K562 (cell line): ENCODE measurements around the gene LRRTM4. TPM values are rescaled to one million over a fixed set of nuclear protein-coding genes. Genes with fewer than 3 reads are reported as not detected.

Source experiments
- ATAC-seq: fragments of 200-7000 bp; cut with Tn5 transposase; 3 replicates; pipeline ENCODE4 v1.9.1; 2020; ENCODE audit warnings: moderate library complexity
- BruUV-seq: library from RNA; stranded (reverse); fragments of 400-500 nt; replicated peaks from 2 replicates; lab custom pipeline; 2021; lab: Mats Ljungman, UMichigan
- CTCF ChIA-PET: fragments of 300-600 bp; formaldehyde crosslinking; extraction: SDS; loops from one replicate; lab custom pipeline; 2021; ENCODE audit warnings: low intra/inter-chr PET ratio; lab: Yijun Ruan, JAX
- POLR2A ChIA-PET: fragments of 300-600, 350-650 bp; sonication (Branson Sonifier 250); formaldehyde crosslinking; extraction: SDS; loops from one replicate; lab custom pipeline; 2021; ENCODE audit warnings: antibody characterized with exemption, inconsistent platforms; lab: Yijun Ruan, JAX
- DNase-seq, 4 experiments: peaks; one replicate each; pipeline versions ENCODE4 v3.0.0 to v3.0.0-alpha.2; 2011 to 2018; ENCODE audit warnings: low spot score in 3 of 4, mixed read lengths in 3 of 4; ENCODE audit errors: extremely low read depth in 1 of 4
- FAIRE-seq: peaks from 2 replicates; lab custom pipeline; 2011; peaks lifted over from hg19 to GRCh38; lab: Jason Lieb, UNC
- H2AFZ ChIP-seq: 2 replicates; pipeline ENCODE4 v1.6.0; 2011; ENCODE audit warnings: low read depth, low read length, control low read depth, inconsistent platforms
- H3K27ac ChIP-seq: fragments of 200-600 bp; 3 replicates; pipeline ENCODE4 v1.8.0; 2011; ENCODE audit warnings: low read depth, mild to moderate bottlenecking, control low read depth, inconsistent platforms, low read length, moderate library complexity, mixed read lengths; ENCODE audit errors: extremely low read depth
- H3K27me3 ChIP-seq, 2 experiments: fragments of 300-600 bp in 1 of 2; 2 replicates in 1 of 2; 3 replicates in 1 of 2; pipeline versions ENCODE4 v1.6.0 to v1.8.0; 2011; ENCODE audit warnings: inconsistent platforms in 2 of 2, low read length in 2 of 2, mild to moderate bottlenecking in 1 of 2, mixed read lengths in 1 of 2, moderate library complexity in 1 of 2; ENCODE audit not compliant: control insufficient read depth in 2 of 2, insufficient read depth in 2 of 2
- H3K36me3 ChIP-seq: fragments of 300-600 bp; 3 replicates; pipeline ENCODE4 v1.8.0; 2011; ENCODE audit warnings: mild to moderate bottlenecking, low read length, inconsistent platforms; ENCODE audit not compliant: control insufficient read depth, insufficient read depth
- H3K4me1 ChIP-seq, 2 experiments: fragments of 200-600 bp in 1 of 2; replicated peaks in 1 of 2; 2 replicates in 1 of 2; 3 replicates in 1 of 2; pipeline versions ENCODE4 v1.5.1 to v1.8.0; 2011; ENCODE audit warnings: inconsistent platforms in 2 of 2, low read length in 2 of 2, mild to moderate bottlenecking in 1 of 2, mixed read lengths in 1 of 2, moderate library complexity in 1 of 2; ENCODE audit not compliant: control insufficient read depth in 2 of 2, insufficient read depth in 2 of 2
- H3K4me2 ChIP-seq: 2 replicates; pipeline ENCODE4 v1.6.1; 2011; ENCODE audit warnings: low read length, control low read depth, inconsistent platforms, mixed read lengths; ENCODE audit not compliant: insufficient read depth
- H3K4me3 ChIP-seq: fragments of 200-600 bp; sonication (generic), shearing (Covaris generic); 2 replicates; pipeline ENCODE4 v1.5.1; 2016; ENCODE audit warnings: control low read depth, inconsistent platforms
- H3K79me2 ChIP-seq: fragments of 200-600 bp; 3 replicates; pipeline ENCODE4 v1.8.0; 2011; ENCODE audit warnings: low read length, inconsistent platforms; ENCODE audit not compliant: control insufficient read depth, insufficient read depth
- H3K9ac ChIP-seq, 2 experiments: 2 replicates each; pipeline versions ENCODE4 v1.6.0 to v1.6.1; 2011; ENCODE audit warnings: low read depth in 2 of 2, low read length in 2 of 2, control low read depth in 1 of 2, inconsistent platforms in 1 of 2, mild to moderate bottlenecking in 1 of 2, mixed read lengths in 1 of 2; ENCODE audit not compliant: insufficient read depth in 1 of 2
- H3K9me1 ChIP-seq: one replicate; pipeline ENCODE4 v1.6.0; 2011; ENCODE audit warnings: inconsistent platforms, mild to moderate bottlenecking, low read length, moderate library complexity; ENCODE audit not compliant: control insufficient read depth, insufficient read depth
- H3K9me3 ChIP-seq: replicated peaks from 2 replicates; pipeline ENCODE4 v1.5.1; 2011; ENCODE audit warnings: low read depth, low read length, inconsistent platforms; ENCODE audit not compliant: control insufficient read depth, insufficient read depth
- H4K20me1 ChIP-seq: replicated peaks from 2 replicates; pipeline ENCODE4 v1.6.1; 2011; ENCODE audit warnings: low read length, inconsistent platforms, mixed read lengths; ENCODE audit not compliant: control insufficient read depth, insufficient read depth
- EHMT2 ChIP-seq: fragments of 450-650 bp; IDR thresholded peaks from 2 replicates; pipeline ENCODE4 v1.6.1; 2018; ENCODE audit warnings: antibody characterized with exemption
- ELF1 ChIP-seq: fragments of 200-800 bp; sonication (Bioruptor generic); IDR thresholded peaks from 2 replicates; pipeline ENCODE4 v1.6.1; 2016; ENCODE audit warnings: missing genetic modification characterization, missing compliant biosample characterization
- FUS ChIP-seq: fragments of 200-400 bp; formaldehyde crosslinking; optimal IDR thresholded peaks from 2 replicates; pipeline ENCODE3; 2017; ENCODE audit warnings: low read depth, low read length
- ILK ChIP-seq: fragments of 450-650 bp; IDR thresholded peaks from 2 replicates; pipeline ENCODE4 v1.6.1; 2016; ENCODE audit warnings: missing genetic modification characterization, low read depth, mild to moderate bottlenecking, missing compliant biosample characterization, moderate library complexity, borderline replicate concordance
- KHSRP ChIP-seq: fragments of 450-650 bp; IDR thresholded peaks from 2 replicates; pipeline ENCODE4 v1.6.1; 2017
- NFIC ChIP-seq: fragments of 450-650 bp; IDR thresholded peaks from 2 replicates; pipeline ENCODE4 v1.6.1; 2017; ENCODE audit warnings: mild to moderate bottlenecking, inconsistent platforms
- PHF21A ChIP-seq: fragments of 450-650 bp; IDR thresholded peaks from 2 replicates; pipeline ENCODE4 v1.6.1; 2017; ENCODE audit warnings: low read depth, borderline replicate concordance
- POLR2G ChIP-seq: fragments of 200-400 bp; formaldehyde crosslinking; IDR thresholded peaks from 2 replicates; pipeline ENCODE4 v1.6.1; 2017; ENCODE audit warnings: low read depth, mild to moderate bottlenecking, antibody characterized with exemption, low read length, moderate library complexity
- RBM34 ChIP-seq: fragments of 200-400 bp; formaldehyde crosslinking; IDR thresholded peaks from 2 replicates; pipeline ENCODE4 v1.6.1; 2018; ENCODE audit warnings: low read length, borderline replicate concordance; ENCODE audit not compliant: insufficient read depth
- RCOR1 ChIP-seq, 2 experiments: IDR thresholded peaks; 2 replicates each; pipeline ENCODE4 v1.6.1; 2012; ENCODE audit warnings: low read depth in 2 of 2, low read length in 2 of 2, borderline replicate concordance in 1 of 2, improper control_type of control experiment in 1 of 2
- ZBTB7A ChIP-seq: IDR thresholded peaks from 2 replicates; pipeline ENCODE4 v1.6.1; 2011; ENCODE audit warnings: low read depth, mild to moderate bottlenecking, low read length, moderate library complexity, borderline replicate concordance; ENCODE audit not compliant: control insufficient read depth
- ZC3H8 ChIP-seq: fragments of 450-650 bp; IDR thresholded peaks from 2 replicates; pipeline ENCODE4 v1.6.1; 2017
- ZNF589 ChIP-seq: fragments of 200-800 bp; sonication (Bioruptor generic); IDR thresholded peaks from 2 replicates; pipeline ENCODE4 v1.6.1; 2016; ENCODE audit warnings: low read depth, missing genetic modification characterization, missing compliant biosample characterization
- ZNF644 ChIP-seq: fragments of 200-800 bp; sonication (Bioruptor generic); IDR thresholded peaks from 2 replicates; pipeline ENCODE4 v1.6.1; 2016; ENCODE audit warnings: low read depth, missing genetic modification characterization, missing compliant biosample characterization
- ZNF764 ChIP-seq: fragments of 250-450 bp; sonication (Bioruptor Pico); IDR thresholded peaks from 2 replicates; pipeline ENCODE4 v1.4.0; 2020; ENCODE audit warnings: low read depth, mild to moderate bottlenecking, moderate library complexity
- WGBS: fragments of 100-300 bp; shearing (Covaris generic); methylation state at CpG from one replicate; pipeline ENCODE4 v1.1.6; 2016; ENCODE audit warnings: low coverage, mixed read lengths; ENCODE audit not compliant: insufficient coverage; ENCODE audit errors: missing lambda C conversion rate; 5-methylcytosine and 5-hydroxymethylcytosine counted together
- in situ Hi-C: fragments of 300-500 bp; cut with MboI; formaldehyde crosslinking; loops from 4 replicates; pipeline ENCODE4 v1.15.0; 2018; ENCODE audit warnings: inconsistent platforms, mixed read lengths
- intact Hi-C: fragments of 100-400 bp; cut with micrococcal nuclease; formaldehyde crosslinking; loops from 2 replicates; pipeline ENCODE4 v1.14.2; 2022
- polyA plus RNA-seq, 8 experiments: library from polyadenylated mRNA; depleted of rRNA in 4 of 8; stranded (reverse) in 5 of 8; unstranded in 3 of 8; fragments of >200 nt; fragmentation: Nextera tagmentation in 2 of 8; fragmentation: Illumina TruSeq in 1 of 8; extraction: Ambion mirVana in 2 of 8; extraction: Trizol in 1 of 8; gene quantifications; 2 replicates each; pipeline versions ENCODE4 v1.2.1 to v1.2.3, GENCODE V29; 2011 to 2014; ENCODE audit warnings: inconsistent platforms in 1 of 8, missing spikeins in 1 of 8
- total RNA-seq, 7 experiments: library from RNA; depleted of rRNA in 6 of 7; stranded (reverse); fragments of >200 nt in 6 of 7; fragmentation: Illumina TruSeq in 2 of 7; extraction: Trizol in 2 of 7; gene quantifications; 2 replicates each; pipeline versions ENCODE4 v1.2.1 to v1.2.3, GENCODE V29; 2011 to 2021; ENCODE audit warnings: low replicate concordance in 1 of 7
- TF ChIP-seq, protein P1 (sequence below): sonication (generic); formaldehyde crosslinking; IDR thresholded peaks from 2 replicates; pipeline ENCODE4 v1.8.0; 2022; ENCODE audit warnings: mild to moderate bottlenecking, missing genetic modification reagents
- TF ChIP-seq, protein P2 (sequence below): sonication (generic); formaldehyde crosslinking; IDR thresholded peaks from 2 replicates; pipeline ENCODE4 v1.8.0; 2022; ENCODE audit warnings: missing genetic modification reagents, mild to moderate bottlenecking, moderate library complexity, borderline replicate concordance

Gene LRRTM4
- total and polyA plus RNA-seq, 9 of the 15 experiments (the other 6 are each of a cell fraction or from before 2014, with no cell fraction given) = 0.04 TPM; not detected in 6

DNA sequence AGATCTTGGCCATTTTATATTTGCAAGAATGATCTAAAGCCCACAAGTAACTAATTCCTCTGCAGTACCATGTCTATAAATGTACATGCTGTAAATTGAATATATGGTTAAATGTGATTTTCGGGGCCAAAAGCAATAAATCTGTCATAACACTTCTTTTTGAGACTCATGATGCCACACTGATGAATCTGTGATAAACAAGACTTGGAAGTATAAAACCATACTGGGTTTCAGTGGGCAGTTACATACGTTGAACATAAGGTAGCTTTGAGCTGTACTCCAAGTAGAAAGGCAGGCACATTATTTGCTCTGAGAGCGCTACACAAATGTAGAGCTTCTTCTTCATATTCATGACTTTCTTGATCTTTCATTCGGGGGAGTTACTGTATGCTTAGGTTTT, 792.2 kb downstream of the LRRTM4 start:
- Histone ChIP-seq H3K9ac (no peak overlapping the region), H3K9me3 (no peaks in the 10 kb centered on the region), H3K4me1 (no peaks in the 10 kb centered on the region), H3K9me1 (no peaks in the 10 kb centered on the region), H3K4me2 (no peak overlapping the region), H3K27ac (no peak overlapping the region), H3K79me2 (no peaks in the 10 kb centered on the region), H3K27me3 (no peaks in the 10 kb centered on the region), H3K4me3 (no peak overlapping the region), H2AFZ (no peak overlapping the region), H4K20me1 (no peaks in the 10 kb centered on the region), H3K36me3 (no peaks in the 10 kb centered on the region)
- no peak for DNase-seq
- 3% methylated on average over 4 of the region's 4 CpGs for WGBS
- ChIA-PET POLR2A (no interaction called here), CTCF (no interaction called here)
- intact Hi-C loops (no loop called here), in situ Hi-C loops (no loop called here)
- no peak for FAIRE-seq
- no TSS peak for BruUV-seq
- ATAC-seq = no peak
- TF ChIP-seq ZBTB7A (no peak), EHMT2 (no peak), NFIC (no peak), FUS (no peak), ILK (tag) (no peak), ZNF589 (CRISPR knock-in tag) (no peak), RCOR1 (IDR thresholded peaks at IDR 0.05; ENCODE audit: borderline replicate concordance in 1 of 2, low read depth in 2 of 2, low read length in 2 of 2) (no peak), ZNF764 (CRISPR knock-in tag) (no peak), PHF21A (no peak), ZNF644 (tag) (no peak), ZC3H8 (no peak), RBM34 (no peak), ELF1 (tag) (no peak), KHSRP (no peak), POLR2G (no peak)
- TF ChIP-seq, protein P1, sequence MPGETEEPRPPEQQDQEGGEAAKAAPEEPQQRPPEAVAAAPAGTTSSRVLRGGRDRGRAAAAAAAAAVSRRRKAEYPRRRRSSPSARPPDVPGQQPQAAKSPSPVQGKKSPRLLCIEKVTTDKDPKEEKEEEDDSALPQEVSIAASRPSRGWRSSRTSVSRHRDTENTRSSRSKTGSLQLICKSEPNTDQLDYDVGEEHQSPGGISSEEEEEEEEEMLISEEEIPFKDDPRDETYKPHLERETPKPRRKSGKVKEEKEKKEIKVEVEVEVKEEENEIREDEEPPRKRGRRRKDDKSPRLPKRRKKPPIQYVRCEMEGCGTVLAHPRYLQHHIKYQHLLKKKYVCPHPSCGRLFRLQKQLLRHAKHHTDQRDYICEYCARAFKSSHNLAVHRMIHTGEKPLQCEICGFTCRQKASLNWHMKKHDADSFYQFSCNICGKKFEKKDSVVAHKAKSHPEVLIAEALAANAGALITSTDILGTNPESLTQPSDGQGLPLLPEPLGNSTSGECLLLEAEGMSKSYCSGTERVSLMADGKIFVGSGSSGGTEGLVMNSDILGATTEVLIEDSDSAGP (CRISPR knock-in tag) = no peak
- TF ChIP-seq, protein P2, sequence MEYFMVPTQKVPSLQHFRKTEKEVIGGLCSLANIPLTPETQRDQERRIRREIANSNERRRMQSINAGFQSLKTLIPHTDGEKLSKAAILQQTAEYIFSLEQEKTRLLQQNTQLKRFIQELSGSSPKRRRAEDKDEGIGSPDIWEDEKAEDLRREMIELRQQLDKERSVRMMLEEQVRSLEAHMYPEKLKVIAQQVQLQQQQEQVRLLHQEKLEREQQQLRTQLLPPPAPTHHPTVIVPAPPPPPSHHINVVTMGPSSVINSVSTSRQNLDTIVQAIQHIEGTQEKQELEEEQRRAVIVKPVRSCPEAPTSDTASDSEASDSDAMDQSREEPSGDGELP = no peak
